Endothelial cell (in vitro differentiated cells): ENCODE data around the gene FIGN. TPM values are rescaled to one million over a fixed set of nuclear protein-coding genes. Genes with fewer than 3 reads are reported as not detected.

Source experiments
- DNase-seq: peaks from one replicate; pipeline ENCODE4 v3.0.0; 2021; ENCODE audit warnings: low spot score
- H3K27ac Mint-ChIP-seq: one replicate; pipeline ENCODE4 v1.8.0; 2021; ENCODE audit warnings: mixed read lengths, inconsistent platforms; ENCODE audit not compliant: unreplicated experiment
- H3K27me3 Mint-ChIP-seq: one replicate; pipeline ENCODE4 v1.8.0; 2021; ENCODE audit warnings: mild to moderate bottlenecking, moderate library complexity, mixed read lengths, inconsistent platforms; ENCODE audit not compliant: unreplicated experiment
- H3K36me3 Mint-ChIP-seq: one replicate; pipeline ENCODE4 v1.8.0; 2021; ENCODE audit warnings: mild to moderate bottlenecking, low read depth, mixed read lengths, inconsistent platforms; ENCODE audit not compliant: unreplicated experiment
- H3K4me1 Mint-ChIP-seq: one replicate; pipeline ENCODE4 v1.8.0; 2021; ENCODE audit warnings: mild to moderate bottlenecking, mixed read lengths, inconsistent platforms; ENCODE audit not compliant: unreplicated experiment
- H3K4me3 Mint-ChIP-seq: one replicate; pipeline ENCODE4 v1.8.0; 2021; ENCODE audit warnings: mild to moderate bottlenecking, mixed read lengths, inconsistent platforms; ENCODE audit not compliant: unreplicated experiment
- H3K9me3 Mint-ChIP-seq: one replicate; pipeline ENCODE4 v1.8.0; 2021; ENCODE audit warnings: mixed read lengths, inconsistent platforms; ENCODE audit not compliant: unreplicated experiment
- CTCF ChIP-seq: fragments of 200-600 bp; sonication (generic); IDR thresholded peaks from one replicate; pipeline ENCODE4 v1.5.0; 2021; ENCODE audit warnings: antibody characterized with exemption; ENCODE audit not compliant: unreplicated experiment
- total RNA-seq: library from RNA; stranded (reverse); fragmentation: NEBNext Ultra II Directional; extraction: Animal tissue kit (Norgen Biotek cat#: 25700); gene quantifications from one replicate; pipeline ENCODE4 v1.2.1, GENCODE V29; 2021; ENCODE audit not compliant: unreplicated experiment

Gene FIGN
- total RNA-seq, 1 donor from 2014 or later = 14.0 TPM

GRCh38 chr2:163621445-163622004, 114.3 kb downstream of the FIGN start:
- Mint-ChIP-seq H3K9me3 (no peaks in the 10 kb centered on the region), H3K36me3 (no peaks in the 10 kb centered on the region), H3K27ac (peak overlapping the region; percentile 4), H3K4me1 (peaks cover 27% of the 10 kb centered on the region), H3K27me3 (no peaks in the 10 kb centered on the region), H3K4me3 (no peak overlapping the region)
- no peak for TF ChIP-seq CTCF
- no peak for DNase-seq

- H3K9me3 Mint-ChIP-seq = no peaks in the 10 kb centered on the region
These were observed 118.3 kb downstream of the FIGN start for GRCh38 chr2:163617517-163617916.

DNA sequence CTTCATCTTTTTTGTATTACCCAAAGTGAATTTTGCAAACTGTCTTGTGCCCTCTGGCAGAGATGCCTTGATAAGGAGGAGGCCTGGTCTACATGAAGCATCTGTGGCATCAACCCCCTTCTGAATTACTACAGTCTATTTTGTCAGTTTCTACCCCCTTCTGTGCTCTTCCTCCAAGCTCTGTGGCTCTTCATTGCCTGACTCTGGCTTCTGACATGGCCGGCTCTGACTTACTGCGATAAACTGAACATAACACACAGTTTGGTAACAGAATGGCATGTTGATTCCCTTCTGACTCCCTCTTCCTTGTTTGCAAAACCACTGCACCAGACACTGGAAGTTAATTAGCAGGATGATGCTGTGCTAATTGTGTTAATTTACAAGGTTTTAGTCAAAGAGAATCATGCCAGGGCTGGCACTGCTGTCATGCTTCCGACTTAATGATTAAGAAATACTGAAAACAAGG, 122.5 kb downstream of the FIGN start:
- no peaks in the 10 kb centered on the region for H3K9me3 Mint-ChIP-seq
- H3K4me1 Mint-ChIP-seq = no peaks in the 10 kb centered on the region
- TF ChIP-seq CTCF = no peak
- no peak overlapping the region for H3K27ac Mint-ChIP-seq
- no peak for DNase-seq
- H3K36me3 Mint-ChIP-seq = peaks cover 4% of the 10 kb centered on the region
- no peaks in the 10 kb centered on the region for H3K27me3 Mint-ChIP-seq
- no peak overlapping the region for H3K4me3 Mint-ChIP-seq

More at GRCh38 chr2:163617517-163617916, 118.3 kb downstream of the FIGN start:
- Mint-ChIP-seq H3K27ac (no peak overlapping the region), H3K36me3 (no peaks in the 10 kb centered on the region), H3K4me3 (no peak overlapping the region), H3K27me3 (no peaks in the 10 kb centered on the region), H3K4me1 (peaks cover 19% of the 10 kb centered on the region)
- no peak for TF ChIP-seq CTCF
- DNase-seq = no peak

- DNase-seq = no peak
- Mint-ChIP-seq H3K4me3 (no peak overlapping the region), H3K27me3 (no peaks in the 10 kb centered on the region), H3K4me1 (no peaks in the 10 kb centered on the region), H3K36me3 (peaks cover 4% of the 10 kb centered on the region), H3K9me3 (no peaks in the 10 kb centered on the region), H3K27ac (no peak overlapping the region)
- TF ChIP-seq CTCF = no peak
These were observed 123.5 kb downstream of the FIGN start for GRCh38 chr2:163612332-163612731.

- TF ChIP-seq CTCF = no peak
- no peak for DNase-seq
- Mint-ChIP-seq H3K36me3 (peaks cover 4% of the 10 kb centered on the region), H3K9me3 (no peaks in the 10 kb centered on the region), H3K4me3 (no peak overlapping the region), H3K4me1 (no peaks in the 10 kb centered on the region), H3K27me3 (no peaks in the 10 kb centered on the region), H3K27ac (no peak overlapping the region)
These were observed 124.3 kb downstream of the FIGN start for GRCh38 chr2:163611557-163611906.
